Activated CD4-positive, CD25-positive, alpha-beta regulatory T cell treated with anti-CD3 and anti-CD28 coated beads, Interleukin-2, amount 50 U/mL, for 72 hours (primary cell): ENCODE measurements around the gene MYG1.

Experiments
- DNase-seq: peaks from one replicate; pipeline ENCODE4 v3.0.0; 2021

Gene MYG1

DNA sequence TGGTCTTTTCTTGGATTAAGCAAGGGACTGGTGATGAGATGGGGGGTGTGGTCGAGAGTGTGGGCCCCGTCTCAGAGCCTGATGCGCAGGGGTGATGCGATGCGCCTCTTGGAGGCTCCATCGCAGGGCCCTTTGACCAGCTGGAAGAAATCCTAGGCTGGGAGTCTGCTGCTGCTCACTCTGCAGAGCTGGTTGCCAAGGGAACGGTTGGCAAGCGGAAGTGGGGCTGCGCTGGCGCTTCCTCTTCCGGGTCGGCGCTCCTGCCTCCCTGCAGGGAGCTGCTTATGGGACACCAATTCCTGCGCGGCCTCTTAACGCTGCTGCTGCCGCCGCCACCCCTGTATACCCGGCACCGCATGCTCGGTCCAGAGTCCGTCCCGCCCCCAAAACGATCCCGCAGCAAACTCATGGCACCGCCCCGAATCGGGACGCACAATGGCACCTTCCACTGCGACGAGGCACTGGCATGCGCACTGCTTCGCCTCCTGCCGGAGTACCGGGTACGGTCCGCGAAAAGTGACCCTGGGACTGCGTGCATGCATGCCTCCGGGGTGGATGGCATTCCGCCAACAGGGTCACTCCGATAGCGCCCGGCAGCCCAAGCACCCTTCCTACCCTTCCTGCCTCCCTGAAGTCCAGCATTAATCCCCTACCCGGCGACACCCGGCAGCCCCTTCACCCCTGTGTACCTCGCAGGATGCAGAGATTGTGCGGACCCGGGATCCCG is at the start of gene MYG1:
TSS of gene MYG1 (plus strand) at position 242 of the 727 bp plus-strand sequence. CDS start at position 285, 43 bp downstream.
- peak; percentile 81 for DNase-seq

GRCh38 chr12:53251477-53252348 is 47.8 kb upstream of the MYG1 start:
- peak; percentile 78 for DNase-seq

GRCh38 chr12:53252349-53252916 is 47.1 kb upstream of the MYG1 start:
- no peak for DNase-seq

DNA sequence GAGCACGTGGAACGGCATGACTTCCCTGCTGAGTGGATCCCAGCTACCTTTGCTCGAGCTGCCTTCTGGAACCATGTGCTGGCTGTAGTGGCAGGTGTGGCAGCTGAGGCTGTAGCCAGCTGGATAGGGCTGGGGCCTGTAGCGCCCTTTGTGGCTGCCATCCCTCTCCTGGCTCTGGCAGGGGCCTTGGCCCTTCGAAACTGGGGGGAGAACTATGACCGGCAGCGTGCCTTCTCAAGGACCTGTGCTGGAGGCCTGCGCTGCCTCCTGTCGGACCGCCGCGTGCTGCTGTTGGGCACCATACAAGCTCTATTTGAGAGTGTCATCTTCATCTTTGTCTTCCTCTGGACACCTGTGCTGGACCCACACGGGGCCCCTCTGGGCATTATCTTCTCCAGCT is 46.2 kb upstream of the MYG1 start:
- no peak for DNase-seq

GRCh38 chr12:53254816-53255545 is 44.5 kb upstream of the MYG1 start:
- no peak for DNase-seq

- no peak for DNase-seq
These were observed 43.5 kb upstream of the MYG1 start for GRCh38 chr12:53255996-53256395.

DNA sequence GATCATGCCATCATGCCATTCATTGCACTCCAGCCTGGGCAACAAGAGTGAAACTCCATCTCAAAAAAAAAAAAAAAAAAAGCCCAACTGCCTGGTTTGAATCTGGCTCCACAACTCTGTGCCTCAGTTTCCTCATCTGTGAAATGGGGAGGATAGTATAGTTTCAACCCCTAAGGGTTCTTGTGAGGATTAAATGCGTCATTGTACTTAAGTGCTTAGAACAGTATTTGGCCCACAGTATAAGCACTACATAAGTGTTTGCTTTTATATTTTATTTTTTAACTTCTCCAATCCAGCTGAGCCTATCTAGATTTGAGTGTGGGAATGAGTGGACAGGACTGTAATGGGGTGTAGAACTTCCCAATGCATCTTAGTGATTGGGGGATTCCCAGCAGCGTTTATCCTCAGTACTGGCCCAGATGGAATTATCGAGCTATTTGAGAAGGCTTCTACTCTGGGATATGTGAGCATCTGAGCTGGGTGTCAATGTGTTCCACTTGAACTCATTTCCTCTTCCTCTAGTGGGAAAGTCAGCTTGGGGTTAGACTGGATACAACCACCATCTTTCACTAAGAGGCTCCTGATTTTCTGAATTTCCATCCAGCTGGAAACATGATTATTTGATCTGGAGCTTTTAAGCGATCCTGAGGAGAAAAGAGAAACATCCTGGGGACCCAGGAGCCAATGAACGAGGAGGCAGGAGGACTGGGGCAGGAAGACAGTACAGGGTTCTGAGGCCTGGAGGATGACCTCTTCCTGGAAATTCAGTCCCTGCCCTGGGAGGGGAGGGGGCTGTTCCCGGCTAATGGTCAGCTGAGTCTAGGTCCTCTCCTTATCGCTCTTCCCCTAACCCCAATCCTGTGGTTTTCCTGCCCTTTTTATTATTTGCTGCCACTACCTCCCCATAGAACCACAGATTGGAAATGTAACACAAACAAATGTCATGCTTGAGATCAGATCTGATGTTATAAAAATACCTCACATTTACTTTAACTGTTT is 40.7 kb upstream of the MYG1 start:
- DNase-seq: no peak

DNA sequence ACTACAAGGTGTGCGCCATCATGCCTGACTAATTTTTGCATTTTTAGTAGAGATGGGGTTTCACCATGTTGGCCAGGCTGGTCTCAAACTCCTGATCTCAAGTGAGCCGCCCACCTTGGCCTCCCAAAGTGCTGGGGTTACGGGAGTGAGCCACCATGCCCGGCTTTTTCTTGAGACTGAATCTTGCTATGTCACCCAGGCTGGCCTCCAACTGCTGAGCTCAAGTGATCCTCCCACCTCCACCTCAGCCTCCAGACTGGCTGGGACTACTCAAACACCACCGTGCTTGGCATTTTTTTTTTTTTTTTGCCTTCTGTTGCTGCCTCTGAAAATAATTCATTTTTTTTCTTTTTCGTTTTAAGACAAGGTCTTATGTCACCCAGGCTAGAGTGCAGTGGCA is 39.6 kb upstream of the MYG1 start:
- DNase-seq: no peak

- DNase-seq: no peak
These were observed 33.7 kb upstream of the MYG1 start for GRCh38 chr12:53265783-53266182.

- no peak for DNase-seq
These were observed 32.0 kb upstream of the MYG1 start for GRCh38 chr12:53267306-53267998.

GRCh38 chr12:53267999-53268629 is 31.4 kb upstream of the MYG1 start, which contains the start of gene ESPL1:
ESPL1 (plus strand) TSS chr12:53268299; CDS start chr12:53268767, 468 bp downstream.
- peak; percentile 80 for DNase-seq

- DNase-seq: no peak
These were observed 30.6 kb upstream of the MYG1 start for GRCh38 chr12:53268630-53269562.

- DNase-seq: no peak
These were observed 25.1 kb upstream of the MYG1 start for GRCh38 chr12:53274445-53274844.

DNA sequence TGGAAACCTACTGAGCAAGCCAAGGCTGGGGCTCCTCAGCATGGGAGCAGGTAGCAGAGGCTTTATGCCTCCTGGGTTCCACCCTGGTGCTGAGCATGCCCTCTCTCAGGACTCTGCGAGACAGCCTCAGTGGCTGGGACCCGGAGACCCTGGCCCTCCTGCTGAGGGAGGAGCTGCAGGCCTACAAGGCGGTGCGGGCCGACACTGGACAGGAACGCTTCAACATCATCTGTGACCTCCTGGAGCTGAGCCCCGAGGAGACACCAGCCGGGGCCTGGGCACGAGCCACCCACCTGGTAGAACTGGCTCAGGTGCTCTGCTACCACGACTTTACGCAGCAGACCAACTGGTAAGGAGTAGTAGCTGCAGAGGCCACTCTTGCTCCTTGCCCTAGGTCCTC is 23.0 kb upstream of the MYG1 start:
- no peak for DNase-seq

DNA sequence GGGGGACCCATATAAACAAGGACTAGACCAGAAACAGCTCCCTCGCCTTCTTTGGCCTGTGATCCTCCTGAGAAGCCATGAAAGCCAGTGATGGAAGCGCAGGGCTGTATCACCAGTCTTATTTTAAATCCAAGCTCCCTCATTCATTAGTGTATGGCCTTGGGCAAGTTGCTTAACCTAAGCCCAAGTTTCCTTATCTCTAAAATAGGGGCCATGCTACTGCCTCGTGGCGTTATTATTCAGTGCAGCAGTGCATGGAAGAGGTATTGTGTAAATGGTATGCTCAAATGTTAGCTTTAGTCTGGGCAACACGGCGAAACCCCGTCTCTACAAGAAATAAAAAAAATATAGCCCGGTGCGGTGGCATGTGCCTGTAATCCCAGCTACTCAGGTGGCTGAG is 21.5 kb upstream of the MYG1 start:
- DNase-seq: no peak

DNA sequence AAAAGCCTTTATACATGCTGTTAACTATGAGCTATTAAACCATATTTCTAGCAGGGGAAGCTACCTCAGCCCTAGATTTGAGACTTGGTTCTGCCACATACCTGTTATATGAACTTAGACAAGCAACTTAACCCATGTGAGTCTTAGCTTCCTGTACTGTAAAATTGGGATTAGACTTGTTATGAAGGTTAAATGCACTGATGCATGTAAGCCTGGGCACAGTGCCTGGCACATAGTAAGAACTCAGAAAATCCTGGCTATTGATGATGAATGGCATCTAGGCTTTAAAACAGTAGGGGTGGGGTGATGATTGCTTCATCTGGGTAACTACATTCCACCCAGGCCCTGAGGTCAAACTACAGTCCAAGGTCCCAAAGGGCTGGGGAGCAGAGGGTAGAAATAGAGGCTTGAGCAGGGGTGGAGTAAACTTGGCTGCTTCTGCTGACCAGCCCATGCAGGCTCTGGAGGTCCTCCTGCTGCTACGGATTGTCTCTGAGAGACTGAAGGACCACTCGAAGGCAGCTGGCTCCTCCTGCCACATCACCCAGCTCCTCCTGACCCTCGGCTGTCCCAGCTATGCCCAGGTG is 20.1 kb upstream of the MYG1 start:
- no peak for DNase-seq

DNA sequence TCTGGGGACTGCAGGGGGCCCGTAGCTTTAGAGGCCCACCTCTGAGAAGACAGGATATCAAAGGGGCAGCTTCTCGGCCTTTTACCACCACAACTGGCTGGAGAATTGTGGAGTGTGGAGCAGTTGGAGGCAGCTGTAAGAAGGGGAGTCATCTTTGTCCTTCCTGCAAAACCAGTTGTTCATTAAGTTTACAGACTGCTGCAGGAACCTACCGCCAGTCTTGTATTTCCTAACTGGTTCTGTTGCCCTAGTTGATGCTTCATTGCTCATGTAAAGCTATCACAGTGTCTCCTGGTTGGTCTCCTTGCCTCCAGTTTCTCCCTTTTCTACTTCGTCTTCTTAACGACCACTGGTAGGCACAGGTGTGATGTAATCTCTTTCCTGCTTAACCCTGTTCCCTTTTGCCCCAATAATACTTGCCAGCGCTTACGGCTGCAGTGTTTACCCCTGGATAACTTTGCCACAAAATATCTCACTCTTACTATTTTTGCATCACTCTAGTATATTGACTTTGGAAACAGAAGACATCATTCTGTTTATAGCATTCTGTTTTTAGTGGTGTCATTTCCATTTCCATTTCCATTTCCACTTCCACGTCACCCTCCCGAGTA is 19.5 kb upstream of the MYG1 start:
- DNase-seq: no peak

DNA sequence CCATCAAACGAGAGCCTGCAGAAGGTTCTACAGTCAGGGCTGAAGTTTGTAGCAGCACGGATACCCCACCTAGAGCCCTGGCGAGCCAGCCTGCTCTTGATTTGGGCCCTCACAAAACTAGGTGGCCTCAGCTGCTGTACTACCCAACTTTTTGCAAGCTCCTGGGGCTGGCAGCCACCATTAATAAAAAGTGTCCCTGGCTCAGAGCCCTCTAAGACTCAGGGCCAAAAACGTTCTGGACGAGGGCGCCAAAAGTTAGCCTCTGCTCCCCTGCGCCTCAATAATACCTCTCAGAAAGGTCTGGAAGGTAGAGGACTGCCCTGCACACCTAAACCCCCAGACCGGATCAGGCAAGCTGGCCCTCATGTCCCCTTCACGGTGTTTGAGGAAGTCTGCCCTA is 13.0 kb upstream of the MYG1 start:
- DNase-seq: no peak
